Measurements from ENCODE around the gene OR6B3.

- TF ChIP-seq CTCF (IDR thresholded peaks at IDR 0.05) (no peak), POLR2A (IDR thresholded peaks at IDR 0.05) (no peak)
Measured at GRCh38 chr2:240056678-240057077, 3.4 kb upstream of the OR6B3 start.

All from body of pancreas (tissue), 4 donors.